ENCODE data around the gene KMT5B. TPM values are rescaled to one million over a fixed set of nuclear protein-coding genes. Genes with fewer than 3 reads are reported as not detected.
A peak's percentile ranks its signal among the peaks of the same experiment; 100 is the strongest.

The KMT5B gene
- total RNA-seq, 1 donor from 2014 or later = 52.2 TPM

- no peak for DNase-seq (ENCODE audit: low spot score)
Observed at GRCh38 chr11:68216171-68216938, 3.3 kb upstream of the KMT5B start.

- no peak for DNase-seq (ENCODE audit: low spot score)
Observed at GRCh38 chr11:68215524-68216170, 2.6 kb upstream of the KMT5B start.

- no peak for DNase-seq (ENCODE audit: low spot score)
Observed at GRCh38 chr11:68215087-68215445, 2.0 kb upstream of the KMT5B start.

GRCh38 chr11:68214173-68215086 lies 1.3 kb upstream of the KMT5B start:
- DNase-seq (ENCODE audit: low spot score) = no peak

GRCh38 chr11:68213555-68214172 lies 568 bp upstream of the KMT5B start:
- DNase-seq (ENCODE audit: low spot score) = peak; percentile 87

GRCh38 chr11:68212421-68213134 lies 518 bp downstream of the KMT5B start:
- peak; percentile 56 for DNase-seq (ENCODE audit: low spot score)

- DNase-seq (ENCODE audit: low spot score) = no peak
Observed at GRCh38 chr11:68211546-68211945, 1.6 kb downstream of the KMT5B start.

- DNase-seq (ENCODE audit: low spot score) = no peak
Observed at GRCh38 chr11:68206211-68206610, 6.9 kb downstream of the KMT5B start.

- DNase-seq (ENCODE audit: low spot score) = no peak
Observed at GRCh38 chr11:68204402-68204801, 8.7 kb downstream of the KMT5B start.

- DNase-seq (ENCODE audit: low spot score) = no peak
Observed at GRCh38 chr11:68202165-68202564, 10.9 kb downstream of the KMT5B start.

GRCh38 chr11:68201492-68201891 lies 11.6 kb downstream of the KMT5B start:
- no peak for DNase-seq (ENCODE audit: low spot score)

- no peak for DNase-seq (ENCODE audit: low spot score)
Observed at GRCh38 chr11:68200639-68201038, 12.5 kb downstream of the KMT5B start.

- no peak for DNase-seq (ENCODE audit: low spot score)
Observed at GRCh38 chr11:68199295-68199987, 13.7 kb downstream of the KMT5B start.

- DNase-seq (ENCODE audit: low spot score) = no peak
Observed at GRCh38 chr11:68196219-68196618, 16.9 kb downstream of the KMT5B start.

- DNase-seq (ENCODE audit: low spot score) = no peak
Observed at GRCh38 chr11:68194675-68195294, 18.3 kb downstream of the KMT5B start.

GRCh38 chr11:68193018-68193417 lies 20.1 kb downstream of the KMT5B start:
- no peak for DNase-seq (ENCODE audit: low spot score)

GRCh38 chr11:68191661-68192579 lies 21.2 kb downstream of the KMT5B start:
- no peak for DNase-seq (ENCODE audit: low spot score)

GRCh38 chr11:68189888-68190287 lies 23.2 kb downstream of the KMT5B start:
- DNase-seq (ENCODE audit: low spot score) = no peak

- DNase-seq (ENCODE audit: low spot score) = no peak
Observed at GRCh38 chr11:68189082-68189481, 24.0 kb downstream of the KMT5B start.
